Measurements from ENCODE around the gene SERPIND1.
A peak's percentile ranks its signal among the peaks of the same experiment; 100 is the strongest.
"Not testable (repeated sequence)": the region's sequence is repeated elsewhere in the genome, so short reads cannot be mapped to it uniquely, and the experiment has no call there.

The SERPIND1 gene

DNA sequence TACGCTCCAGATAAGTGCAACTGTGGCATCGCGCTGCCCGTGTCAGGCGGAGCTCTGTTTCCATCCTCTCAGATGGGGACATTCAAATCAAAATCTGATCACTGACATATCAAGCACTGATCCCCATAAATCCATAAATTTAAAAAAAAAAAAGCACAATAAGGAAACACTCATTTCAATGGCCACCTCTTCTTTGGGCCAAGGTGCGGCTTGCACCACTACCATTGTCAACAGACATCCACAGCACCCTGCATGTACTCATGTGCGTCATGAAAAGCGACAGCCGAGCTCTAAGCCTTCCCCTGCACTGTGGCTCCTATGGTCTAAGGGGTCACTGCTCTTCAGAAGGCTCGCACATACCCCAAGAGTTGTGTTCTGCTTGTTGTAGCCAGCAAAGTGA lies 26.7 kb upstream of the SERPIND1 start:
- DNase-seq = no peak

- DNase-seq = no peak
Measured at GRCh38 chr22:20748082-20748481, 25.8 kb upstream of the SERPIND1 start.

DNA sequence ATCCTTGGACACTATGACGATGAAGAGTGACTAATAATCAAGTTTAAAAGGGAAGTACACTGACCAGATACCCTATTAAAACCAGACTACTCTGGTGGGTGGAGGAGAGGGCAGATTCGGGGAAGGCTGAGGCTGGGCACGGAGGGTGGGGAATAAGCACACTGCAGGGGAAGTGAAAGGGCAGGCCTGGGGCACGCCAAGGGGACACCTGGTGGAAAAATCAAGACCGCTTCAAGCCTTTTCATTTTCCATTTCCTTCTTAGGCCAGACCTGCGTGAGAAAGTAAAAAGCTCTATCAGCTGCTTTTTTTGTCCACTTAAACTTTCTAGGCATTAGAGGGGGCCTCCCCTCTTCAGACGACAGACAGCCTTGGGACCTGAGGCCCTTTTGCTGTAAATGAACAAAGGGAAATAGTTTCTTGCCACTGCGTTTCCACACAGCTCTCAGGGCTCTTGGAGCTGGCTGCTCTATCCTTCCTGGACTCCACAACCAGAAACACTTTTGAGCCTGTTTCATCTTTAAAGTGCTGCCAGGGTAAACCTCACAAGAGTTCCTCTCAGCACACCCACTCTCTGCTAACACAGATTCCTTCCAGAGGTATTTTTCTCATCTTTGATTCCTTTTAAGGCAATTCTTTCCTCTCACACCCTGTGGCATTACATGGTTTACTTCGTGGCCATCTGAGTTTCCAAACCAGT lies 25.0 kb upstream of the SERPIND1 start:
- DNase-seq = no peak

DNA sequence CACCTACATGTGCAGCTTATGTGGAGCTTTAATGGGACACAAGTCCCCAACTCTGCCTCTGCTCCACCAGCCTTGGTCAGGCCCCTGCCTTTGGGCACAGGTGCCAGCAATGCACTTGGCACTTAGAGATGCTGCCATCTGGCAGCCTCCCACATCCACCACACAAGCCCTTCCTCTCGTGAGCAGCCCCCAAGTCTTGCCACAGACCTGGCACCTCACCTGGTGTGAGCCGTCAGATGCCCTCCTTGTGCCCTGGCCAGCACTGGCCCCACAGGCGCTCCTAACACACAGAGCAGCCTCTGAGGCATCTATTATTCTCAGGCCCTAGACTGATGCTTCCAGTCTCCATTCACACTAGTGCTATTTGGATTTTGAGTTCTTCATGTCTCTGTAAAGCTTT lies 24.5 kb upstream of the SERPIND1 start:
- no peak for DNase-seq

- peak; percentile 53 for DNase-seq
Measured at GRCh38 chr22:20750461-20751184, 23.3 kb upstream of the SERPIND1 start.

DNA sequence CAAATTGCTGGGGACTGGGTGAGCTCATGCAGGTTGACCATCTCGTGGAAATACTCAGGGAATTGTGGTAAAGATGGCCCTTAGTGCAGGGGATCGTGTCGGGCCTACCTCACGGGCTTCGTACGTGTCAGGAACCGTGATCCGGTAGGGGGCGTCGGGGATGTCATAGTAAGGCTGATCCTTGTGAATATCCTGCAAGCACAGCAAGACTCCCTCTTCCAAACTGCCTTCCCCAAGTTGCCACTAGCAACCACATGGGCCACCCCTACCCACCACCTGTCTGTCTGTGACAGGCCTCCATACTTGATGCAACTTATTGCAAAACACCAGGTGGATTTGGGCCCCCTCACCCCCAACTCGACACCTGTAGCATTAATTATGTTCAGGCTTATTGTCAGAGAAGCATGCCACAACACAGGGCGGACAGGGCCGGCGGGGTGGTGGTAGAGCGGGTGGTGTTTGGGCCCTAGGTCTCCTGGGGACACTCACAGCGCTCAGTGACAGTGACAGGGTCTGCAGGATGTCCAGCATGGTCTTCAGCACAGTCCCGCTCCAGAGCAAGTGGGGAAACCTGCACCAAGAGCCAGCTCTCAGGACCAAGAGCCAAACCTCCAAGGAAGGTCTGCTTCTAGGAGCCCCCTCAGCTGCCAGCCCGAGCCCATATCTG lies 22.6 kb upstream of the SERPIND1 start:
- no peak for DNase-seq

- no peak for DNase-seq
Measured at GRCh38 chr22:20752104-20752741, 21.7 kb upstream of the SERPIND1 start.

DNA sequence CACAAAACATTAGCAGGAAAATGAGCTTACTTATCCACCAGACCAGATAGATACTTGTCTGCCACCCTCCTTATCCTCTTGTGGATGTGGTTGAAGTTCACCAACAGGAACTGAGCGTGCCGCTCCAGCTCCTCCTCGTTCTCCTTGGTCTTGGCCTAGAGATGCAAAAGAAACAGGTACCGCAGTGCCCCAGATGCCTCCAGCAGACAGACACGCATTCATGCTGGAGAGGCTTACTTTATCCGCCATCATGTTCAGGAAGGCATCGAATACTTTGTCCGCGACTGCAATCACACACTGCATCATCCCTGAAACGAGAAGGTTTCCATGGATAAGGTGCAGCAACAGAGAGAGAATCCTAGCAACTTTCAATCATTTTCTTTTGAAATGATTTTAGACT lies 21.0 kb upstream of the SERPIND1 start:
- no peak for DNase-seq

- DNase-seq = no peak
Measured at GRCh38 chr22:20756846-20757245, 17.1 kb upstream of the SERPIND1 start.

DNA sequence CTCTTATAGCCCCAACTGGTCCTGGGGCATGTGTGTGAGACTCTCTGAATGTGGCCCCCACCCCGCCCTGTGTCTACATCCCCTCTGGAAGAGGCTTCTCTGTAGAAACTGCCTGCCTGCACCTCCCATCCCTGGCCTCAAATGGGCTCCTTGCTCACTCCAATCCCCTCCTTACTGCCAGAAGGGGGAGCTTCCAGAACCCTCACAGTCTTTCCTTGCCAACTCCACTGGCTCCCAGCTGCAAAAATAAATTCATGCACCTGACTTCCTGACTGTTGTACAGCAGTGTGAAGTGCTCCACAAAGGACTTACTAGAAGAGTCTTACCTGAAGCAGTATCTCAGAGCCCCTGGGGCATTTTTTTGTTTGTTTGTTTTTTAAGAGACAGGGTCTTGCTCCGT lies 15.2 kb upstream of the SERPIND1 start:
- DNase-seq = no peak

- no peak for DNase-seq
Measured at GRCh38 chr22:20760084-20760483, 13.8 kb upstream of the SERPIND1 start.

DNA sequence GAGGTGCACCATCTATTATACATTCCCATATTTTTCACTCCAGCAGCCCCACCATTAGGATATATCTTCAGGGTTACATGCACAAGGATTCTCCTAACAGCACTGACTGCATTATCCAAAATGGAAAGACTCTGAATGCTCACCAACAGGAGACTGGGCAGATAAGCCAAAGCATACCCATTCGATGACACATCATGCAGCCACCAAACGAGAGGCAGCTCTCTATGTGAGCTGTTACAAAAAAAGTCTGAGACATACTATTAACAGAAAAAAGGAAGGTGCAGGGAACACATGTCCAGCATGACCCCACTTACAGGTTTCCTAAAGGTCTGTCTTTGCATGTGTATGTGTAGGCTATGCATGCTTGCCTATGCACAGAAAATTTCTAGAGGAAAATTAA lies 12.4 kb upstream of the SERPIND1 start:
- no peak for DNase-seq

GRCh38 chr22:20762233-20762796 lies 11.6 kb upstream of the SERPIND1 start:
- no peak for DNase-seq

GRCh38 chr22:20763630-20764470 lies 10.1 kb upstream of the SERPIND1 start:
- DNase-seq = no peak

GRCh38 chr22:20764471-20764720 lies 9.5 kb upstream of the SERPIND1 start:
- DNase-seq = no peak

DNA sequence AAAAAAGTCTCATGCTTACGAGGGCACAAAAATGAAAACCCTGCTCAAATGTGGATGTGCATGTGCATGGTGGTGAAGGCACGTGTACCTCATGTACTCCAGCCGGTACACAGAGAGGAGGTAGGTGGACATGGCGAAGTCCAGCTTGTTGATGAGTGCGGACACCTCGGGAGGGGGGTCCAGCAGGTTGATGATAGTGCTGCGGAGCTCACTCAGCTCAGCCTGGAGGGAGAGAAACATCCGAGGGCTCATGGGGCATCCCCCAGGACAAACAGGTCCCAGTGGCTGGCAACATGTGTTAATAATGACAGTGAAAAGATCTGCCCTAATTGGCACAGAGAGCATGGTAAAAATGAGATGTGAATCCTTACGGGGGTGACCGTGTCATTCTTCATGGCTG lies 9.2 kb upstream of the SERPIND1 start:
- no peak for DNase-seq

GRCh38 chr22:20765938-20766337 lies 8.0 kb upstream of the SERPIND1 start:
- DNase-seq = no peak

- no peak for DNase-seq
Measured at GRCh38 chr22:20766530-20766929, 7.4 kb upstream of the SERPIND1 start.

GRCh38 chr22:20769496-20769826 lies 4.5 kb upstream of the SERPIND1 start:
- not testable (repeated sequence) for DNase-seq

GRCh38 chr22:20771918-20772625 lies 1.8 kb upstream of the SERPIND1 start:
- no peak for DNase-seq

GRCh38 chr22:20774882-20775281 lies 969 bp downstream of the SERPIND1 start:
- DNase-seq = no peak

GRCh38 chr22:20775342-20775895 lies 1.5 kb downstream of the SERPIND1 start:
- no peak for DNase-seq

All from activated CD4-positive, alpha-beta T cell treated with anti-CD3 and anti-CD28 coated beads, Interleukin-2, Interleukin-6, amounts not matched to agents 100 ng/mL and 50 ng/mL, durations not matched to agents 16 hours and 8 hours (primary cell).